H9 (cell line): ENCODE measurements around the gene STIMATE. TPM values are rescaled to one million over a fixed set of nuclear protein-coding genes. Genes with fewer than 3 reads are reported as not detected.

Source experiments
- DNase-seq: peaks from one replicate; pipeline ENCODE4 v3.0.0-alpha.2; 2017
- H2AFZ ChIP-seq: one replicate; pipeline ENCODE4 v1.6.1; 2013; ENCODE audit warnings: mild to moderate bottlenecking, low read length, control low read depth, moderate library complexity
- H2AK5ac ChIP-seq: 2 replicates; pipeline ENCODE4 v1.6.1; 2013; ENCODE audit warnings: low read length, control low read depth, mixed read lengths; ENCODE audit not compliant: insufficient read length
- H2BK120ac ChIP-seq: one replicate; pipeline ENCODE4 v1.6.1; 2013; ENCODE audit warnings: low read depth, mild to moderate bottlenecking, low read length, control low read depth, inconsistent platforms; ENCODE audit not compliant: poor library complexity, severe bottlenecking
- H2BK12ac ChIP-seq: 2 replicates; pipeline ENCODE4 v1.6.1; 2013; ENCODE audit warnings: low read length, control low read depth, mixed read lengths, low read depth; ENCODE audit not compliant: insufficient read length
- H2BK15ac ChIP-seq: 2 replicates; pipeline ENCODE4 v1.6.1; 2013; ENCODE audit warnings: low read depth, low read length, control low read depth
- H2BK20ac ChIP-seq: one replicate; pipeline ENCODE4 v1.6.1; 2013; ENCODE audit warnings: low read depth, mild to moderate bottlenecking, low read length, control low read depth, inconsistent platforms; ENCODE audit not compliant: poor library complexity, severe bottlenecking
- H2BK5ac ChIP-seq: 2 replicates; pipeline ENCODE4 v1.6.1; 2013; ENCODE audit warnings: low read length, control low read depth, mixed read lengths; ENCODE audit not compliant: insufficient read length
- H3K14ac ChIP-seq: 2 replicates; pipeline ENCODE4 v1.6.1; 2013; ENCODE audit warnings: low read length, control low read depth; ENCODE audit not compliant: insufficient read depth
- H3K18ac ChIP-seq: 2 replicates; pipeline ENCODE4 v1.6.1; 2013; ENCODE audit warnings: low read depth, mild to moderate bottlenecking, mixed read lengths, low read length, control low read depth; ENCODE audit not compliant: insufficient read length
- H3K23ac ChIP-seq: 2 replicates; pipeline ENCODE4 v1.6.1; 2013; ENCODE audit warnings: low read length, control low read depth, mixed read lengths, low read depth; ENCODE audit not compliant: insufficient read length
- H3K23me2 ChIP-seq: 2 replicates; pipeline ENCODE4 v1.6.1; 2013; ENCODE audit warnings: low read depth, mild to moderate bottlenecking, mixed read lengths, low read length, control low read depth; ENCODE audit not compliant: insufficient read length, poor library complexity, severe bottlenecking
- H3K27ac ChIP-seq: 2 replicates; pipeline ENCODE4 v1.5.1; 2013; ENCODE audit warnings: low read length, control low read depth, mixed read lengths, low read depth; ENCODE audit not compliant: insufficient read length
- H3K27me3 ChIP-seq: 2 replicates; pipeline ENCODE4 v1.6.1; 2013; ENCODE audit warnings: low read length, control low read depth, inconsistent platforms; ENCODE audit not compliant: insufficient read depth
- H3K4ac ChIP-seq: 2 replicates; pipeline ENCODE4 v1.6.1; 2013; ENCODE audit warnings: low read depth, mild to moderate bottlenecking, control low read depth, inconsistent platforms, low read length, moderate library complexity
- H3K4me1 ChIP-seq: 2 replicates; pipeline ENCODE4 v1.6.1; 2013; ENCODE audit warnings: low read length, control low read depth, inconsistent platforms; ENCODE audit not compliant: insufficient read depth
- H3K4me2 ChIP-seq: 2 replicates; pipeline ENCODE4 v1.6.1; 2013; ENCODE audit warnings: low read length, control low read depth, mixed read lengths; ENCODE audit not compliant: insufficient read length, insufficient read depth
- H3K56ac ChIP-seq: 2 replicates; pipeline ENCODE4 v1.6.1; 2013; ENCODE audit warnings: low read depth, mild to moderate bottlenecking, mixed read lengths, low read length, control low read depth; ENCODE audit not compliant: insufficient read length
- H3K79me1 ChIP-seq: 2 replicates; pipeline ENCODE4 v1.6.1; 2013; ENCODE audit warnings: low read depth, mild to moderate bottlenecking, moderate library complexity, low read length, control low read depth, inconsistent platforms; ENCODE audit not compliant: insufficient read depth, poor library complexity, severe bottlenecking
- H3K79me2 ChIP-seq: 2 replicates; pipeline ENCODE4 v1.6.1; 2013; ENCODE audit warnings: low read length, control low read depth, inconsistent platforms; ENCODE audit not compliant: insufficient read depth
- H3K9ac ChIP-seq: 2 replicates; pipeline ENCODE4 v1.6.1; 2013; ENCODE audit warnings: low read length, control low read depth, mixed read lengths; ENCODE audit not compliant: insufficient read length; ENCODE audit errors: extremely low read depth
- H3K9me3 ChIP-seq: one replicate; pipeline ENCODE4 v1.6.1; 2013; ENCODE audit warnings: low read depth, low read length, inconsistent platforms; ENCODE audit not compliant: control insufficient read depth
- H3T11ph ChIP-seq: one replicate; pipeline ENCODE4 v1.6.1; 2013; ENCODE audit warnings: mild to moderate bottlenecking, low read length, control low read depth, inconsistent platforms
- H4K20me1 ChIP-seq: one replicate; pipeline ENCODE4 v1.6.1; 2013; ENCODE audit not compliant: control insufficient read depth, insufficient read length, insufficient read depth
- H4K5ac ChIP-seq: 2 replicates; pipeline ENCODE4 v1.6.1; 2013; ENCODE audit warnings: low read depth, mild to moderate bottlenecking, mixed read lengths, low read length, control low read depth; ENCODE audit not compliant: insufficient read length
- H4K8ac ChIP-seq: replicated peaks from 2 replicates; pipeline ENCODE4 v1.6.1; 2013; ENCODE audit warnings: low read length, control low read depth, mixed read lengths, low read depth; ENCODE audit not compliant: insufficient read length
- H4K91ac ChIP-seq: 2 replicates; pipeline ENCODE4 v1.6.1; 2013; ENCODE audit warnings: low read depth, mild to moderate bottlenecking, moderate library complexity, mixed read lengths, low read length, control low read depth; ENCODE audit not compliant: insufficient read length
- H3K27ac Mint-ChIP-seq, 3 experiments: 2 replicates in 2 of 3; 3 replicates in 1 of 3; pipeline ENCODE4 v1.8.0; 2020 to 2021; ENCODE audit warnings: mixed read lengths in 3 of 3, mild to moderate bottlenecking in 1 of 3, moderate library complexity in 1 of 3
- H3K27me3 Mint-ChIP-seq: 2 replicates; pipeline ENCODE4 v1.8.0; 2021; ENCODE audit warnings: low read depth, mild to moderate bottlenecking, moderate library complexity, mixed read lengths
- H3K36me3 Mint-ChIP-seq, 3 experiments: 2 replicates in 2 of 3; 3 replicates in 1 of 3; pipeline ENCODE4 v1.8.0; 2020 to 2021; ENCODE audit warnings: low read depth in 3 of 3, mixed read lengths in 3 of 3; ENCODE audit not compliant: insufficient read depth in 1 of 3
- H3K4me1 Mint-ChIP-seq, 2 experiments: 2 replicates each; pipeline ENCODE4 v1.8.0; 2020; ENCODE audit warnings: mixed read lengths in 2 of 2
- H3K4me3 Mint-ChIP-seq, 2 experiments: 2 replicates in 1 of 2; 3 replicates in 1 of 2; pipeline ENCODE4 v1.8.0; 2020 to 2021; ENCODE audit warnings: mild to moderate bottlenecking in 2 of 2, mixed read lengths in 2 of 2, moderate library complexity in 1 of 2
- H3K9me3 Mint-ChIP-seq, 2 experiments: 2 replicates in 1 of 2; 3 replicates in 1 of 2; pipeline ENCODE4 v1.8.0; 2020; ENCODE audit warnings: mild to moderate bottlenecking in 2 of 2, mixed read lengths in 2 of 2, moderate library complexity in 1 of 2
- CTCF ChIP-seq: fragments of 200-600 bp; sonication (generic); conservative IDR thresholded peaks from 3 replicates; pipeline ENCODE4 v1.8.0; 2021; ENCODE audit warnings: antibody characterized with exemption, mild to moderate bottlenecking
- WGBS: extraction: QIAGEN DNeasy Blood & Tissue Kit; methylation state at CpG from one replicate; pipeline ENCODE4 v1.1.7; 2013; ENCODE audit warnings: missing lambda C conversion rate, low lambda C conversion rate, mixed read lengths; ENCODE audit not compliant: insufficient read length; ENCODE audit errors: extremely low coverage; 5-methylcytosine and 5-hydroxymethylcytosine counted together
- total RNA-seq: library from RNA; stranded (reverse); gene quantifications from 2 replicates; pipeline ENCODE4 v1.2.1, GENCODE V29; 2021

STIMATE gene
- total RNA-seq, 1 experiment from 2014 or later, result 25.6 TPM

- Mint-ChIP-seq H3K27me3 (peaks cover 2% of the 10 kb centered on the region), H3K27ac (no peak within 1 kb of the TSS), H3K36me3 (no peaks in the 10 kb centered on the region; a peak in 1 of 7 replicates), H3K9me3 (no peaks in the 10 kb centered on the region; a peak in 1 of 5 replicates), H3K4me1 (peaks cover 6 to 8% of the 10 kb centered on the region in 2 experiments; a peak in 3 of 4 replicates), H3K4me3 (no peak within 1 kb of the TSS)
- H4K5ac ChIP-seq, result no peak within 1 kb of the TSS
- no peak within 1 kb of the TSS for H2AK5ac ChIP-seq
- H4K91ac ChIP-seq, result no peak within 1 kb of the TSS
- no peak within 1 kb of the TSS for H2BK20ac ChIP-seq
- H3K79me1 ChIP-seq, result no peaks in the 10 kb centered on the region
- H3T11ph ChIP-seq, result no peak within 1 kb of the TSS
- H3K4me2 ChIP-seq, result no peak within 1 kb of the TSS
- no peak within 1 kb of the TSS for H2BK12ac ChIP-seq
- no peak within 1 kb of the TSS for H3K18ac ChIP-seq
- no peaks in the 10 kb centered on the region for H3K23me2 ChIP-seq
- H4K20me1 ChIP-seq, result no peaks in the 10 kb centered on the region
- H2BK120ac ChIP-seq, result no peak within 1 kb of the TSS
- no peak within 1 kb of the TSS for H3K9ac ChIP-seq
- H2BK5ac ChIP-seq, result no peak within 1 kb of the TSS
- no peak within 1 kb of the TSS for H3K56ac ChIP-seq
- H3K27ac ChIP-seq, result no peak within 1 kb of the TSS
- no CpG with 5 or more reads among the region's 10 CpGs for WGBS
- H3K9me3 ChIP-seq, result no peaks in the 10 kb centered on the region
- H3K4ac ChIP-seq, result no peak within 1 kb of the TSS
- TF ChIP-seq CTCF, result no peak
- H3K23ac ChIP-seq, result no peak within 1 kb of the TSS
- H3K79me2 ChIP-seq, result no peaks in the 10 kb centered on the region
- H3K14ac ChIP-seq, result no peak within 1 kb of the TSS
- H4K8ac ChIP-seq, result no peak within 1 kb of the TSS
- H2BK15ac ChIP-seq, result no peak within 1 kb of the TSS
- no peak for DNase-seq
- no peak within 1 kb of the TSS for H2AFZ ChIP-seq
- H3K4me1 ChIP-seq, result no peaks in the 10 kb centered on the region
- no peaks in the 10 kb centered on the region for H3K27me3 ChIP-seq
Measured at GRCh38 chr3:52794612-52795099, 102.7 kb downstream of the STIMATE start, which contains the start of gene ITIH3. TSS of gene ITIH3 (plus strand) at chr3:52794796. CDS start at chr3:52794804, 8 bp downstream.
